Measurements from ENCODE around the gene SIN3B. TPM values are rescaled to one million over a fixed set of nuclear protein-coding genes. Genes with fewer than 3 reads are reported as not detected.

The SIN3B gene
- total RNA-seq, 4 donors from 2014 or later: 75.2 to 152 (median 86.3) TPM

GRCh38 chr19:16799740-16800139, 29.5 kb upstream of the SIN3B start:
- Histone ChIP-seq H3K27me3 (no peaks in the 10 kb centered on the region), H3K9me3 (peaks cover 0 to 13% (median 0%) of the 10 kb centered on the region in 4 donors), H3K36me3 (no peaks in the 10 kb centered on the region), H3K27ac (no peak overlapping the region), H3K4me1 (no peaks in the 10 kb centered on the region), H3K4me3 (no peak overlapping the region)
- 94 to 97% methylated on average over 11 to 16 of the region's 16 CpGs for WGBS, 2 donors
- no peak for TF ChIP-seq POLR2A (IDR thresholded peaks at IDR 0.05)
- TF ChIP-seq EP300 (IDR thresholded peaks at IDR 0.05): no peak
- TF ChIP-seq CTCF (IDR thresholded peaks at IDR 0.05): no peak
- DNase-seq (ENCODE audit: low spot score in 2 of 2): no peak

GRCh38 chr19:16801600-16802013, 27.6 kb upstream of the SIN3B start:
- no peaks in the 10 kb centered on the region for H3K4me1 ChIP-seq
- 67 to 72% methylated on average over 8 of the region's 8 CpGs for WGBS, 2 donors
- no peak overlapping the region for H3K4me3 ChIP-seq
- no peaks in the 10 kb centered on the region for H3K9me3 ChIP-seq
- H3K36me3 ChIP-seq: no peaks in the 10 kb centered on the region
- no peaks in the 10 kb centered on the region for H3K27me3 ChIP-seq
- no peak for DNase-seq (ENCODE audit: low spot score in 2 of 2)
- no peak for TF ChIP-seq EP300 (IDR thresholded peaks at IDR 0.05)
- TF ChIP-seq CTCF (IDR thresholded peaks at IDR 0.05): no peak
- TF ChIP-seq POLR2A (IDR thresholded peaks at IDR 0.05): no peak
- H3K27ac ChIP-seq: no peak overlapping the region

GRCh38 chr19:16804176-16804575, 25.0 kb upstream of the SIN3B start:
- TF ChIP-seq POLR2A (IDR thresholded peaks at IDR 0.05): no peak
- TF ChIP-seq EP300 (IDR thresholded peaks at IDR 0.05): no peak
- TF ChIP-seq CTCF (IDR thresholded peaks at IDR 0.05): no peak
- Histone ChIP-seq H3K9me3 (no peaks in the 10 kb centered on the region), H3K4me3 (no peak overlapping the region), H3K36me3 (no peaks in the 10 kb centered on the region), H3K4me1 (no peaks in the 10 kb centered on the region), H3K27me3 (no peaks in the 10 kb centered on the region), H3K27ac (no peak overlapping the region)
- WGBS, 2 donors: 91 to 93% methylated on average over 4 of the region's 4 CpGs
- DNase-seq (ENCODE audit: low spot score in 2 of 2): no peak

GRCh38 chr19:16807549-16808284, 21.5 kb upstream of the SIN3B start:
- Histone ChIP-seq H3K9me3 (peaks cover 0 to 1% (median 0%) of the 10 kb centered on the region in 4 donors), H3K27ac (no peak overlapping the region), H3K4me3 (no peak overlapping the region), H3K4me1 (no peaks in the 10 kb centered on the region), H3K36me3 (no peaks in the 10 kb centered on the region), H3K27me3 (no peaks in the 10 kb centered on the region)
- TF ChIP-seq POLR2A (IDR thresholded peaks at IDR 0.05) (no peak), CTCF (IDR thresholded peaks at IDR 0.05) (no peak), EP300 (IDR thresholded peaks at IDR 0.05) (no peak)
- no peak for DNase-seq (ENCODE audit: low spot score in 2 of 2)
- 83 to 85% methylated on average over 30 of the region's 31 CpGs for WGBS, 2 donors

GRCh38 chr19:16814526-16815100, 14.6 kb upstream of the SIN3B start:
- 16 to 38% methylated on average over 1 of the region's 1 CpG for WGBS, 2 donors
- Histone ChIP-seq H3K27me3 (no peaks in the 10 kb centered on the region), H3K27ac (no peak overlapping the region), H3K4me3 (no peak overlapping the region), H3K36me3 (no peaks in the 10 kb centered on the region), H3K4me1 (no peaks in the 10 kb centered on the region), H3K9me3 (peaks cover 0 to 39% (median 3%) of the 10 kb centered on the region in 4 donors)
- no peak for TF ChIP-seq POLR2A (IDR thresholded peaks at IDR 0.05)
- TF ChIP-seq CTCF (IDR thresholded peaks at IDR 0.05): no peak
- no peak for TF ChIP-seq EP300 (IDR thresholded peaks at IDR 0.05)
- no peak for DNase-seq (ENCODE audit: low spot score in 2 of 2)
